ENCODE results near the gene PRSS16. TPM values are rescaled to one million over a fixed set of nuclear protein-coding genes. Genes with fewer than 3 reads are reported as not detected.
"Not testable (repeated sequence)": the region's sequence is repeated elsewhere in the genome, so short reads cannot be mapped to it uniquely, and the experiment has no call there.

The PRSS16 gene
- total RNA-seq, 4 donors from 2014 or later: 9.0 to 34.5 (median 18.8) TPM

DNA sequence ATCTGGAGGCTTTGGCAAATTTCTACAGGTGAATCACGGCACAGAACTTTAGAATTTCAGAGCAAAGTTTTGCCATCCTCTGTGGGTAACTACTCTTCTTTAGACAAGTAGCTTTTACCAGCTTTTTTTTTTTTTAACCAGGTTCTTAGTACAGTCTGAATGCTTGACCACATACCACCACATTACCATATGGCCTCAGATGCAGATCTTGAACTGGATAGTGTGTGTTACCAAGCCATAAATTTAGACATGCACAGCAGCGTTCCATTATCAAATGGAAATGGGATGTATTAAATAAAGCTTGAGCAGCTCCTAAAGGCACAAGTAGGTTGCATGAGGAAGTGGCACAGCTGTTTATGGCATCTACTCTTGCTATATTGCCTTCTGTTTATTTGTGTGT lies 38.3 kb upstream of the PRSS16 start:
- in situ Hi-C loops (cut with MboI; ENCODE audit: low pct_ligation_motif_present in 1 of 4, low pct_unique_long_range_greater_than_20kb in 1 of 4, low sequenced_read_pairs in 3 of 4) (no loop called here), intact Hi-C loops (cut with DNase I; ENCODE audit: low total_unique reads) (no loop called here)
- no peak for TF ChIP-seq POLR2A (IDR thresholded peaks at IDR 0.05)
- TF ChIP-seq, protein P1, sequence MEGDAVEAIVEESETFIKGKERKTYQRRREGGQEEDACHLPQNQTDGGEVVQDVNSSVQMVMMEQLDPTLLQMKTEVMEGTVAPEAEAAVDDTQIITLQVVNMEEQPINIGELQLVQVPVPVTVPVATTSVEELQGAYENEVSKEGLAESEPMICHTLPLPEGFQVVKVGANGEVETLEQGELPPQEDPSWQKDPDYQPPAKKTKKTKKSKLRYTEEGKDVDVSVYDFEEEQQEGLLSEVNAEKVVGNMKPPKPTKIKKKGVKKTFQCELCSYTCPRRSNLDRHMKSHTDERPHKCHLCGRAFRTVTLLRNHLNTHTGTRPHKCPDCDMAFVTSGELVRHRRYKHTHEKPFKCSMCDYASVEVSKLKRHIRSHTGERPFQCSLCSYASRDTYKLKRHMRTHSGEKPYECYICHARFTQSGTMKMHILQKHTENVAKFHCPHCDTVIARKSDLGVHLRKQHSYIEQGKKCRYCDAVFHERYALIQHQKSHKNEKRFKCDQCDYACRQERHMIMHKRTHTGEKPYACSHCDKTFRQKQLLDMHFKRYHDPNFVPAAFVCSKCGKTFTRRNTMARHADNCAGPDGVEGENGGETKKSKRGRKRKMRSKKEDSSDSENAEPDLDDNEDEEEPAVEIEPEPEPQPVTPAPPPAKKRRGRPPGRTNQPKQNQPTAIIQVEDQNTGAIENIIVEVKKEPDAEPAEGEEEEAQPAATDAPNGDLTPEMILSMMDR (IDR thresholded peaks at IDR 0.05): no peak
- no peak for TF ChIP-seq POLR2AphosphoS5 (IDR thresholded peaks at IDR 0.05)
- no peak for TF ChIP-seq EP300 (IDR thresholded peaks at IDR 0.05; ENCODE audit: low read depth)
- H3K27me3 ChIP-seq: peaks cover 87% of the 10 kb centered on the region
- H3K9me3 ChIP-seq: no peaks in the 10 kb centered on the region
- DNase-seq: no peak
- H3K27ac ChIP-seq: no peak overlapping the region
- 58 to 64% methylated on average over 2 of the region's 2 CpGs for WGBS, 2 donors (ENCODE audit: low coverage in 1 of 2)
- no peaks in the 10 kb centered on the region for H3K36me3 ChIP-seq
- H3K4me1 ChIP-seq: no peaks in the 10 kb centered on the region
- H3K4me3 ChIP-seq: no peak overlapping the region

DNA sequence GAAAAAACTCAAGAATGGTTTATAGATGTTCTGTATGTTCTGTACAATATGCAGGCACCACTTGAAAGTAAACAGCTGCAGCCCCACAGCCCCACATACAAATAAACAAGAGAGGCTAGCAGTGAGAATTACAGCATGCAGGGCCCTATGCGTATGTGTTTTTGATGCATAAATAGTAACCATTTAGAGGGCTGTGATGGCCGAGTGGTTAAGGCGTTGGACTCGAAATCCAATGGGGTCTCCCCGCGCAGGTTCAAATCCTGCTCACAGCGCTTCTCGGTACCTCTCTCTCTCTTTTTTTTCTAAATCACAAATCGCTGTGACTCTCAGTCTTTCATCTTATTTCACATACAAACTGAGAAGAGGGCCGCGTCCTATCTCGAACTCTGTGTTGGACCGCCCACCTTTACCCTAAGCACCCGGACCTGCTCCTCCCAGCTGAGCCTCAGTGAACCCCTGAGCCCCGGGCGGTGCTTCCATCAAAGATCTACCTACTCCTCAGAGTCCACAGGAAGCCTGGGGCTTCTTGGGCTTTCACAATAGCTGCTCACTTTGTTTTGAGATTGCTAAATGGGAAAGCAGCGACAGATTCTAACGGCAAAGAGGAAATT lies 37.7 kb upstream of the PRSS16 start:
- Histone ChIP-seq H3K4me1 (no peaks in the 10 kb centered on the region), H3K27me3 (peaks cover 89% of the 10 kb centered on the region), H3K36me3 (no peaks in the 10 kb centered on the region), H3K9me3 (no peaks in the 10 kb centered on the region), H3K27ac (no peak overlapping the region), H3K4me3 (no peak overlapping the region)
- in situ Hi-C loops (cut with MboI; ENCODE audit: low pct_ligation_motif_present in 1 of 4, low pct_unique_long_range_greater_than_20kb in 1 of 4, low sequenced_read_pairs in 3 of 4): no loop called here
- 89 to 94% methylated on average over 9 to 18 of the region's 18 CpGs for WGBS, 2 donors (ENCODE audit: low coverage in 1 of 2)
- DNase-seq: no peak
- TF ChIP-seq, protein P1 (IDR thresholded peaks at IDR 0.05): no peak
- no peak for TF ChIP-seq POLR2A (IDR thresholded peaks at IDR 0.05)
- TF ChIP-seq EP300 (IDR thresholded peaks at IDR 0.05; ENCODE audit: low read depth): no peak
- TF ChIP-seq POLR2AphosphoS5 (IDR thresholded peaks at IDR 0.05): no peak
- intact Hi-C loops (cut with DNase I; ENCODE audit: low total_unique reads): no loop called here

DNA sequence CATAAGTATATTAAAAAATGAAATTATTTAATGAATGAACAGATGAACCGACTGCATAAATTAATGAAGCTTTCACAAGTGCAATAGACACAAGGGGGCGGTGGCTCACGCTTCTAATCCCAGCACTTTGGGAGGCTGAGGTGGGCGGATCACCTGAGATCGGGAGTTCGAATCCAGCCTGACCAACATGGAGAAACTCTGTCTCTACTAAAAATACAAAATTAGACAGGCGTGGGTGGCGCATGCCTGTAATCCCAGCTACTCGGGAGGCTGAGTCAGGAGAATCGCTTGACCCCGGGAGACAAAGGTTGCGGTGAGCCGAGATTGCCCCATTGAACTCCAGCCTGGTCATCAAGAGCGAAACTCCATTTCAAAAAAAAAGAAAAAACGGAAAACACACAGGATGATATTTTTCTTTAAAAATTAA lies 34.4 kb upstream of the PRSS16 start:
- H3K4me1 ChIP-seq; intact Hi-C loops (cut with DNase I; ENCODE audit: low total_unique reads); DNase-seq; H3K4me3 ChIP-seq; H3K27ac ChIP-seq; H3K9me3 ChIP-seq; H3K36me3 ChIP-seq; in situ Hi-C loops (cut with MboI; ENCODE audit: low pct_ligation_motif_present in 1 of 4, low pct_unique_long_range_greater_than_20kb in 1 of 4, low sequenced_read_pairs in 3 of 4): not testable (repeated sequence)
- H3K27me3 ChIP-seq: peaks cover 82% of the 10 kb centered on the region
- 92 to 94% methylated on average over 10 to 15 of the region's 15 CpGs for WGBS, 2 donors (ENCODE audit: low coverage in 1 of 2)

DNA sequence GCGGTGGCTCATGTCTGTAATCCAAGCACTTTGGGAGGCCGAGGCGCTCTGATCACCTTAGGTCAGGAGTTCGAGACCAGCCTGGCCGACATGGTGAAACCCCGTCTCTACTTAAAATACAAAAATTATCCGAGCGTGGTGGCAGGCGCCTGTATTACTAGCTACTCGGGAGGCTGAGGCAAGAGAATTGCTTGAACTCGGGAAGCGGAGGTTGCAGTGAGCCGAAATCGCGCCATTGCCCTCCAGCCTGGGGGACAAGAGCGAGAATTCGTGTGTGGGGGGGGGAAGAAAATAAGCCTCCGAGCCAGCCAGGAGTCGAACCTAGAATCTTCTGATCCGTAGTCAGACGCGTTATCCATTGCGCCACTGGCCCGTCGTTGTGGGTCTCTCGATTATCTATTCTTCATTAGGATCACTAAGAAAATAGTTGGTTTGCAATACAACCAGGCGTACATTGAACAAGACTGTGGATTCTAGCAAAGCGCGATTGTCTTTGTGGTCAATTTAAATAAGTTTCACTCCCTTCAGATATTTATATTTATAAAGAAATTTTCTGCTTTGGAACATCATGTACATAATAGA lies 33.9 kb upstream of the PRSS16 start:
- Histone ChIP-seq H3K27ac (no peak overlapping the region), H3K36me3 (no peaks in the 10 kb centered on the region), H3K9me3 (peaks cover 0 to 4% of the 10 kb centered on the region in 2 donors), H3K4me1 (no peaks in the 10 kb centered on the region), H3K4me3 (no peak overlapping the region), H3K27me3 (peaks cover 85% of the 10 kb centered on the region)
- DNase-seq: no peak
- in situ Hi-C loops (cut with MboI; ENCODE audit: low pct_ligation_motif_present in 1 of 4, low pct_unique_long_range_greater_than_20kb in 1 of 4, low sequenced_read_pairs in 3 of 4) (no loop called here), intact Hi-C loops (cut with DNase I; ENCODE audit: low total_unique reads) (no loop called here)
- WGBS, 2 donors (ENCODE audit: low coverage in 1 of 2): 55 to 56% methylated on average over 13 to 29 of the region's 29 CpGs
- TF ChIP-seq POLR2A (IDR thresholded peaks at IDR 0.05) (no peak), POLR2AphosphoS5 (IDR thresholded peaks at IDR 0.05) (no peak), EP300 (IDR thresholded peaks at IDR 0.05; ENCODE audit: low read depth) (no peak)
- TF ChIP-seq, protein P1 (IDR thresholded peaks at IDR 0.05): no peak
